Measurements from ENCODE around the gene LRRK1.
A peak's percentile ranks its signal among the peaks of the same experiment; 100 is the strongest.

LRRK1 gene

DNA sequence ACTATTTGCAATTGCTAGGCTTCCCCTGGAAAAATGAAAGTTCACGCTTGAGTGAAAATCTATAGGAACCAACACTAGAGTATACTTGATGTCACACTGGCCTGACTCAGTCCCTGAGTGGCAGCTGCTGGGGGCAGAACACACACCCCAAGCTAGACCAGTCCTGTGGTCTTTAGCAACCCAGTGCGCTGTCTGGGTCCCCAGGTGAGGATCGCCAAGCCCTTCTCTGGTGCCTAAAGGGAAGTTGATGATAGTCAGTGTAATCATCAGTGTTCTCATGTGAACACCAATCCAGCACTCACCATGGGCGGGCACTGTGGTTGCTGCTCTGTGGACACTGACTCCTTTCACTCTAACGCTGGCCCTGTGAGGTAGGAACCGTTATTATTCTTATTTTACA, 28.3 kb upstream of the LRRK1 start:
- no peak for DNase-seq
- ATAC-seq, result no peak

DNA sequence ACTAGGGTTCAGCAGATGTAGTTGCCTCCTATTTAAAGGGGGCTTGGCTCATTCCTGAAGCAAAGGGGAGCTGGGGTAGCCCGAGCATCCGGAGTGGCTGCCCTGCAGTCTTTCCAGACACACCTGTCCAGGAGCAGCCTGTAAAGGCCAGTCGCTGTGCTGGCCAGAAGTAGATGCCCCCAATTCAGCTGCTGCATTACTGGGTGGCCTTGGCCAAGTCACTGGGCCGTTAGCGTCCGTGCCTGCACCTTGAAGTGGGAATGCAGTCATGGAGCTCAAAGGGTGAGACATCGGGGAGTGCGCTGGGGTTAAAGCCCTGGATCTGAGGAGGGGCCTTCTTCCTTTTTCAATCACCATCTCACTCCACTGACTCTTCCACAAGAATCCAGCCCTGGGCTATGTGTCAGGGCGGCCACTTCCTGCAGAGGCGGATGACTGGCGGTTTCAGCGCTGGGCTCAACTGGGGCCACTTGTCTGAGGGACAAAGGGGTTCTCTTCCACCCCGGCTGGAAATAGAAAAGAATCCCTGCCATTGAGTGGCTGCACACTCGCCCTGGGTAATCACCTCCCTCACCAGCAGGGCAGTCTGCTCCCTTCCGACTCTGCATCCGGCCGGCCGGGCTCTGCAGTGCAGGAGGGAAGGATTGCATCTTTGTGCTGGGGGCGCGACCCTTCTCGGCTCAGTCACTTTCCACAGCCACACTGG, 27.7 kb upstream of the LRRK1 start:
- no peak for ATAC-seq
- no peak for DNase-seq

- ATAC-seq (no peak), DNase-seq (no peak)
These were observed 27.2 kb upstream of the LRRK1 start for GRCh38 chr15:100892013-100892355.

GRCh38 chr15:100893261-100893963, 25.7 kb upstream of the LRRK1 start:
- no peak for ATAC-seq
- no peak for DNase-seq

GRCh38 chr15:100893964-100894295, 25.2 kb upstream of the LRRK1 start:
- ATAC-seq (no peak), DNase-seq (no peak)

DNA sequence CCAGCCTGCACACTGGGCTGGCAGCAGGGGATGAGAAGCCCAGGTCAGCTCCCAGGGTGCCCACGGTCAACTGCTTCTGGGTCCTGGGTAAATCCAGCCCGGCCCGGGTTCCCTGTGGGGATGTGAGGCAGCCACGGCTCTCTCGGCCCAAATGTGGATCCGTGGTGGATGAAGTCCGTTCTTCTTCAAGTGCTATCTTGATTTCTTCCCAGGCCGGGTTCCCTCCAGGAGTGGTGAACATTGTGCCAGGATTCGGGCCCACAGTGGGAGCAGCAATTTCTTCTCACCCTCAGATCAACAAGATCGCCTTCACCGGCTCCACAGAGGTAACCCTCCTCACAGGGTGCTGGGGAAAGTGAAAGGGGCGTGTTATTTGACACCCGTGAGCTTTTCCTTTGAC, 23.4 kb upstream of the LRRK1 start:
- no peak for ATAC-seq
- no peak for DNase-seq

DNA sequence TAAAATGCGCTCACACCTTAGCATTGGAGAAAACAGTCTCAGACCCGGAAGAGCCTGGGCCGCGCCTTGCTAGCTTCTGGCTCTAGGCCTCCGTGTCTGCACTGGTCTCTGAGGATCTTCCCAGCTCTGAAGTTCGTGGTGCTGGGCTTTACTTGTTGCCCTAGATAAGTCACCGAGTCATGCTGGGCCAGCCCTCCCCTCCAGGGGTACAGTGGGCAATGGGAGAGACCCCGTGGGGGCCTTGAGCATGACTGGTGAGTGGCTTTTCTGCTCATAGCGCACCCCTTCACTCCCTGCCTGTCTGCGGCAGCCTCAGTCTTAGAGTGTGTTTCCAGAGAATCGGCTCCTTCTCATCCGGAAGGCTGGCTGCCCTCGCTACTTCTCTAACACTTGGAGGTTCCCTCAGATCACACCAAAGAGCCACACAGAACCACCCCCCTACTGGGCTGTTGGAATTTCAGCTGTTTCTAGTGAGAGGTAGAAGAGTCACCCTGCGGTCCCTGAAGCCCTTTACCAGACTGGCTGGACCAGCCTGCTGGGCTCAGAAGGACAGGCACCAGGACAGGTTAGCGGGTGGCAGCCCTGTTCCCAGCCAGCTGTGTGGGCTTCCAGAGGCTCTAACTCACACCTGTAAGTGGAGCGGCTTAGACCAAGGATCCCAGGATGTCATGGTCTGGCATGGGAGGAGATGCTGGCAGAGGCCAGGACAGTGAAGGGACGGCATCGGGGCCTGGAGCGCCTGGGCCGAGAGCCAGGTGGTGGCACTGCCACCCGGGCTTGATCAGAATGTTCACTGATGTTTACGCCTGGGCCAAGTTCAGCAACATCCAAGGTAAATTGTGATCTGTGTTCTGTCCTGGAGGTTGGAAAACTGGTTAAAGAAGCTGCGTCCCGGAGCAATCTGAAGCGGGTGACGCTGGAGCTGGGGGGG, 21.7 kb upstream of the LRRK1 start:
- ATAC-seq, result peak; percentile 10
- no peak for DNase-seq

DNA sequence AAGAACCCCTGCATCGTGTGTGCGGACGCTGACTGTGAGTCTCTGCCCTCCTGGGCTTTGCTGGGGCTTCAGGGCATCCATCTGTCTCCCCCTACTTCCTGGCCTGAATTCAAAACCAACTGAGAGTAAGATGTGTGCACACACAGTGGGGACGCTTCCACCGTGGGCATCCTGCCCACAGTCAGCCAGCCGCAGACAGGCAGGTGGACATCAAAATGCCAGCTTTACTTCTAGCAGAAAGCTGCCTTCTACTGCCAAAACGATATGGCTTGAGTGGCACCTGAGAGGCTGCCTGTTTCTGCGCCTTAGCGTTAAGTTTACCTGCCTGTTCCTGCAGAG, 21.0 kb upstream of the LRRK1 start:
- ATAC-seq (no peak), DNase-seq (no peak)

DNA sequence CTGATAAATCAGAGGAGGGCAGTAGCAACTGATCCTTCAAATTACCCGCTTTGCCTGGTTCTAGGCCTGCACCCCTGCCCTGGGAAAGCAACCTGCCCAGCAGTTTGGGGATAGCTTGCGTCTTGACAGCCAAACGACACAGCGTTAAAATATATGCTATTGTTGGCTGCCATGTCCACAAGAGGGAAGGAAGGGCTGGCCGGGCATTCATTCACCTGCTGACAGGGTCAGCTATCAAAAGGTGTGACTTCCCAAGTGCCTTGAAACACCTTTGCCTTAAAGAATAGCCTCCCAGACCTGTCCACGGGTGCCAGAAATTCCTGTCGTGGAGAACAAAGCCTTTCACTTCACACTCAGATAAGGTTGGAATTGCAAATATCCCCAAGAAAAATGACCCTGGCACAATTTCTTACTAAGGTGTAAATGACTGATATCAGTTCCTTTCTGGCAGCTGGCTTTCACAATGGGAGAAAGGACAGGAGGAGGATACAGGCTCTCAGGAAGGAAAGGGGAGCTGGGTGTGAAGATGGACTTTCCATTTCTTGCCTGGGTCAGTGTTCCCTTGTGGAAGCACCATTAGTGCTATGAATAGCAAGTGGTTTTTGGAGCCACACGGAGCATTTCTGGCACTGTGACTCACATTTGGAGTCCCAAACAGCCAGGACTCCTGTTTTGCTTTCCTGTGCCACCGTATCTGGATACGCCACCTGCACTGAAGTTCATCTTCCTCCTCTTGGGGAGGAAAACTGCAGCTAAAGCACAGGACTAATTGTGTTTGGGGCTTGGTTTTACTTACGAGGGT, 20.3 kb upstream of the LRRK1 start:
- ATAC-seq (no peak), DNase-seq (no peak)

DNA sequence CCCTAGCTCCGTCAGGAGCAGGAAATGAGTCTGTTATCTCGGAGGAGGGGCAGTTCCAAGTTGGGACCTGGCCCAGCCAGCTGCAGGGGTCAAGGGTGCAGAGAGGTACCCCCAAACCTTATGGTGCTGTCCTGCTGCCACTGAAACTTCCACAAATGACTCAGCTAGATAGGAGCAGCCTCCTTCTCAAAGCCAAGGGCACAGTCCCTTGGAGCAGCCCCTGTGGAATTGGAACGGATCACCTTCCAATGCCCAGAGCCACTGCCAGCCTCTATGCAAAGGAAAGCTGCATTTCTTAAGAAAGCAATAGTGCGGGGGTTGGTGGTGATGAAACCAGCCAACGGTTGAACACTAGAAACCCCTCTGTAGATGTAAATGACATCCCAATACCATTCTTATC, 19.6 kb upstream of the LRRK1 start:
- no peak for DNase-seq
- no peak for ATAC-seq

GRCh38 chr15:100900136-100900794, 18.9 kb upstream of the LRRK1 start:
- no peak for ATAC-seq

GRCh38 chr15:100900795-100901169, 18.4 kb upstream of the LRRK1 start:
- DNase-seq, result no peak
- no peak for ATAC-seq

More at GRCh38 chr15:100900136-100900794, 18.9 kb upstream of the LRRK1 start:
- DNase-seq, result no peak

DNA sequence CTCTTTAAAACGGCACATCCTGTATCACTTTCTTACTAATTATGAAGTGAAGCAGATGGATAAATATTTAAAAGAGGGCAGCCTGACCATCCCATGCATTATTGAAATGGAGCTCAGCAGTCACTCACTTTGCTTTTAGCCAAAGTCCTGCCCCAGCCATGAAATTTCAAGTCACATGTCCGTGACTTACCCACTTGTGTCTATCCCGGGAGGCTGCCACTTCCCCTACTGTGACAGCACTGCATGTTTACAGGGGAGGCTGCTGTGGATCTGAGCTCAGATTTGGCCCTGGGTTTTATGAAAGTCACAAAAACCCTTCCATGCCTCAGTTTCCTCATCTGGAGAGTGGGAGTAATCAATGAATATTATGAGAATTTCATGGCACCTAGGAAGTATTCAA, 17.9 kb upstream of the LRRK1 start:
- ATAC-seq, result no peak
- no peak for DNase-seq

- no peak for ATAC-seq
- DNase-seq, result no peak
These were observed 17.3 kb upstream of the LRRK1 start for GRCh38 chr15:100901702-100902435.

- peak; percentile 32 for ATAC-seq
- no peak for DNase-seq
These were observed 16.6 kb upstream of the LRRK1 start for GRCh38 chr15:100902436-100903167.

DNA sequence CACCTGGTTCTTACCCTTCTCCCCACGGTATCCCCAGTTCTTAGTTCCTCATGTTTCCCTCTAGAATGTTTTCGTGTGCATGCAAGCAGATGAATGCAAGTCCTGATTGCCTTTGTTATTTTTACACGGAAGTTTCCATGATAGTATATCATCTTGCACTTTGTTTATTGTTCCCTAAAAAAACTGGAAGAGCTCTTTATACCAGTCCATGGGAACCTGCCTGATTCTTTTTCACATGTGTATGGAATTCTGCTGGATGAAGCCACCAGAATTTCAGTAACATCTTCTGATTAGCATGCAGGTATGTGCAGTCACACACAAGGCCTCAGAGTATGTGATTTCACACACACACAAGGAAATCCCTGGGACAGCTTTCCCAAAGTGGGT, 16.0 kb upstream of the LRRK1 start:
- DNase-seq (no peak), ATAC-seq (no peak)

GRCh38 chr15:100905850-100906249, 13.3 kb upstream of the LRRK1 start:
- DNase-seq, result no peak
- no peak for ATAC-seq

DNA sequence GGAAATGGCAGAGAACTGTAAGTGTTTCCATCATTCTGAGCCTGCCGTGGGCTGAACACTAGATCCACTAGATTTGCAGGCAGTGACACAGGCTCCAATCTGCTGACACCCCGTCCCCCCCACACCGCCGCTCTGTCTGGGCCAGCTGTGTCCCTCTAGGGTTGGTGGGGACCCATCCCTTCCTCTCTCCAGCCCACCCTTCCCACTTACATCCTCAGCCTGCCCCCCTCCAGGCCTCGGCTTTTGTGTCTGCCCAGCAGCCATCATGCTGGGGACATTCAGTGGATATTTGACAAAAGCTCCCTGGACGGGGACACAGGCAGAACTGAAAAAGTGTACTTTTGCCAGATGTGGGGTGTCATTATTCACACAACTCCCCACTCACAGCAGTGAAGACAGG, 10.7 kb upstream of the LRRK1 start:
- DNase-seq, result no peak
- no peak for ATAC-seq

DNA sequence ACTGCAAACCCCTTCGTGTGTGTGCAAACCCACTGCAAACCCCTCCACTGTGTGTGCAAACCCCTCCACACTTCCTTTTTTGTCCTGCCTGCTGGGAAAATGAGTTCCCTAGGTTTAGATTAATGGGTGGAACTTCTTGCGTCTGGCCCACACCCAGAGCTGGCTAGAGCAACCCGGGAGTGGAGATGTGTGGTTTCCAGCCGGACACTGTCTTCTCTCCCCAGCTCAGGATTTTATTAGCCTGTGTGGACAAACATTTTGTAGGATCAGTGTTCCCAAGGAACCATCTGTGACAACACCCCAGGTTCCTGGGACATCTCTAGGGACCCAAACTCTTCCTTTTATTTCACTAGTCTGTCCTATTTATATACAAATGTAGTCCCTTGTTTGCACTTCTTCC, 9.6 kb upstream of the LRRK1 start:
- DNase-seq (no peak), ATAC-seq (no peak)

Measured in stimulated activated naive CD8-positive, alpha-beta T cell treated with anti-CD3 and anti-CD28 coated beads, Interleukin-15, Interleukin-2, amounts not matched to agents 100 U/mL and 50 U/mL, for 24 hours (primary cell).